Activated effector memory CD4-positive, alpha-beta T cell treated with Interleukin-2 at 50 U/mL for 16 hours (primary cell): ENCODE measurements around the gene DCUN1D2.
"Not testable (repeated sequence)": the region's sequence is repeated elsewhere in the genome, so short reads cannot be mapped to it uniquely, and the experiment has no call there.

Experiments used
- DNase-seq: peaks from one replicate; pipeline ENCODE4 v3.0.0-alpha.2; 2020

DCUN1D2 gene

DNA sequence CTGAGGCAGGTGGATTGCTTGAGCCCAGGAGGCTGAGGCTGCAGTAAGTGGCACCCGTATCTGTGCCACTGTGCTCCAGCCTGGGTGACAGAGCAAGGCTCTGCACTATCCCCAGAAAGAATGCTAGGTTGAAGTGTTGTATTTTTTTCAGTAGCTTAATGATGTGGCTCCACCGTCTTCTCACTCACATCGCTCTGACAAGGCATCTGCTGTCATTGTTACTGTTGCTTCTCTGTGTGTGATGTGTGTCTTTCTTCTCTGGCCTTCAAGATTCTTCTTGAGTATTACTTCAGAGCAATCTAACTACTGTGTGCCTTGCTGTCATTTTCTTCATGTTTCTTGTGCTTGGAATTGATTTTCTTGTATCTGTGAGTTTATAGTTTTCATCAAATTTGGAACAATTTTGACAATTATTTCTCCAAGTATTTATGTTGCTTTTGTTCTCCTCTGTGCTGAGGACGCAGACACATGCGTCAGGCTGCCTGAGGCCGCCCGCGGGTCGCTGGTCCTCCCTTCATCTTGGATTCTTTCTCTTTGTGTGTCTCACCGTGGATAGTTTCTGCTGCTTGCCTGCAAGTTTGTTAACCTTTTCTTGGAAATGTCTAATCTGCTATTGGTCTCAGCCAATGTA is 48.0 kb downstream of the DCUN1D2 start:
- DNase-seq: no peak

DNA sequence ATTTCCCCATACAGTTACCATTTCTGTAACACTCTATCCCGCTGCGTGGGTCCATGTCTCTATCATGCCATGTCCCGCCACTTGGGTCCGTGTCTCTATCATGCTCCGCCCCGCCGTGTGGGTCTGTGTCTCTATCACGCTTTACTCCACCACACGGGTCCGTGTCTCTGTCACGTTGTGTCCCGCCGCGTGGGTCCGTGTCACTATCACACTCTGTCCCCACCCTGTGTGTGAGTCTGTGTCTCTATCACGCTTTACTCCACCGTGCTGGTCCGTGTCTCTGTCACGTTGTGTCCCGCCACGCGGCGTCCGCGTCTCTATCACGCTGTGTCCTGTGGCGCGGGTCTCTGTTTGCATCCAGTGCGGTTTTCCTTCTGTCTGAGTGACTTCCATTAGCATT is 48.9 kb downstream of the DCUN1D2 start:
- DNase-seq: no peak

DNA sequence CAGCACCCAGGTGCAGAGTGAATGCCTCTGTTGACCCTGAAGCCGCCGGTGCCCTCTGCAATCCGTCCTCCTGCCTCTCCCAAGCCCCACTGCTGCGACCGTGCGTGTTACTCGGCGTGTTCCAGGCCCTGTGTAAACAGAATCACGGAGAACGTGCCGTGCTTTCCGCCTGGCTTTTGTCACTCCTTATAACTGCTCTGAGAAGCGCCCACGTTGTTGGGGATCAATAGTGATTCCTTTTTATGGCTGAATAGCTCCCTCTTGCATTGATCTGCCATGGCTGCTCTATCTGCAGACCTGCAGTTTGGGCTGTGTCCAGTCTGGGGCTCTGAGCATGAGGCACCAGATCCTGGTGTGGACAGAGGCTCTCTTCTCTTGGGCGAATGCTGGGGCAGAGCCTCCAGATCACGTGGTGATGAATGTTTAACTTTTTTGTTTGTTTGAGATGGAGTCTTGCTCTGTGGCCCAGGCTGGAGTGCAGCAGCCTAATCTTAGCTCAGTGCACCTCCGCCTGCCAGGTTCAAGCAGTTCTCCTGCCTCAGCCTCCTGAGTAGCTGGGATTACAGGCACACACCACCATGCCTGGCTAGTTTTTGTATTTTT is 53.0 kb downstream of the DCUN1D2 start:
- no peak for DNase-seq

- not testable (repeated sequence) for DNase-seq
Observed at GRCh38 chr13:113436866-113437265, 53.6 kb downstream of the DCUN1D2 start.

GRCh38 chr13:113435907-113436306 is 54.6 kb downstream of the DCUN1D2 start:
- not testable (repeated sequence) for DNase-seq

- no peak for DNase-seq
Observed at GRCh38 chr13:113433391-113433916, 57.1 kb downstream of the DCUN1D2 start.

DNA sequence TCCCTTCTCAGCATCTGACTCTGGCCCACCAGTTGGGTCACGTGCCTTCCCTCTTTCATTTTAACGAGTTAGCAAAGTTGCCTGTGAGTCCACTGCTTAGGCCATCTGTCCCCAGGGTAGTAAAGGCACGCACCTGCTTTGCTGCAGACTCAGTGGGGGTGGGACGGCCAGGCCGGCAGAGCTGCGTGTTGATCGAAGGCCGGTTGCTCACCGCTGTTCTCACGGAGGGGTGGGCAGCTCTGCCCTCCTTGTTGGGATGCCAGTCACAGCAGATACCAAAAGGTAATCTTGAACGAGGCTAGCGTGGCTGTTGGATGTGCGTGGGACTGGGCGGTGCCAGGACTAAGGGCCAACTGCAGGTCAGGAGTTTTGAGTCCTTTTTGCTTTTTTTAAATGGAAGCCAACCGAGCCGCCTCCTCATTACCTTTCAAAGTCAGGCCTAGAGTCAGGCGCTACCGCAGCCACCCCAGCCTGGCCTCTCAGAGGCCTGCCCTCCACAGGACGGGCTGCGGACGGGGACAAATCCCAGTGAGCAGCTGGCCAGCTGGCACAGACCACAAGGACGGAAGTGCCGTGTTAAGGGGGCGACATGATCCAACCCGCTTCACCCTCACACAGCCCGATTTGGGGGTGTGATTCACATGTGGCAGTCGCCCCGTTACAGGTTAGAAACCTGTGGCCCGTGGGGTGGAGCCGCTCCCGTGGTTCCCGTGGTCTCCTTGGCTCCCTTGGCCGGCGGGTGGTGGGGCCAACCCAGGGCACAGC is 57.8 kb downstream of the DCUN1D2 start:
- DNase-seq: no peak

DNA sequence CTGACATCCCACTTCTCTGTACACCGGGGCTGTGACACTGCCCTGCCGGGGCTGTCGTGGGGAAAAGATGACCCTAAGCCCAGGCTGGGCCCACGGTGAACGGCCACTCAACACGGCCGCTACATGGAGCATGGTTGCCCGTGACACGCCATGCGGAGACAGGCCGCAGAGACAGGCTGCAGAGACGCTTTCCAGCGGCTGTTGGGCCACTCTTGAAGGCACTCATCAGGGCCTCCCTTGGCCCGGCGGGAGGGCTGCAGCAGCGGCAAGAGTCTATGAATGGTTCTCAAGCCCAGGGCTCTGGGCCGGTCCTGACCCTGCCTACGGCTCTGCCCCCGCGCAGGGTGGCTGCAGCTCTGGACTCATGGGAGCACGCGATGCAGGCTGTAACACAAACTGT is 59.3 kb downstream of the DCUN1D2 start:
- no peak for DNase-seq

GRCh38 chr13:113430378-113431110 is 60.0 kb downstream of the DCUN1D2 start:
- no peak for DNase-seq

- DNase-seq: no peak
Observed at GRCh38 chr13:113429608-113429985, 60.9 kb downstream of the DCUN1D2 start.

GRCh38 chr13:113428871-113429607 is 61.5 kb downstream of the DCUN1D2 start:
- DNase-seq: no peak

- no peak for DNase-seq
Observed at GRCh38 chr13:113428469-113428865, 62.0 kb downstream of the DCUN1D2 start.

DNA sequence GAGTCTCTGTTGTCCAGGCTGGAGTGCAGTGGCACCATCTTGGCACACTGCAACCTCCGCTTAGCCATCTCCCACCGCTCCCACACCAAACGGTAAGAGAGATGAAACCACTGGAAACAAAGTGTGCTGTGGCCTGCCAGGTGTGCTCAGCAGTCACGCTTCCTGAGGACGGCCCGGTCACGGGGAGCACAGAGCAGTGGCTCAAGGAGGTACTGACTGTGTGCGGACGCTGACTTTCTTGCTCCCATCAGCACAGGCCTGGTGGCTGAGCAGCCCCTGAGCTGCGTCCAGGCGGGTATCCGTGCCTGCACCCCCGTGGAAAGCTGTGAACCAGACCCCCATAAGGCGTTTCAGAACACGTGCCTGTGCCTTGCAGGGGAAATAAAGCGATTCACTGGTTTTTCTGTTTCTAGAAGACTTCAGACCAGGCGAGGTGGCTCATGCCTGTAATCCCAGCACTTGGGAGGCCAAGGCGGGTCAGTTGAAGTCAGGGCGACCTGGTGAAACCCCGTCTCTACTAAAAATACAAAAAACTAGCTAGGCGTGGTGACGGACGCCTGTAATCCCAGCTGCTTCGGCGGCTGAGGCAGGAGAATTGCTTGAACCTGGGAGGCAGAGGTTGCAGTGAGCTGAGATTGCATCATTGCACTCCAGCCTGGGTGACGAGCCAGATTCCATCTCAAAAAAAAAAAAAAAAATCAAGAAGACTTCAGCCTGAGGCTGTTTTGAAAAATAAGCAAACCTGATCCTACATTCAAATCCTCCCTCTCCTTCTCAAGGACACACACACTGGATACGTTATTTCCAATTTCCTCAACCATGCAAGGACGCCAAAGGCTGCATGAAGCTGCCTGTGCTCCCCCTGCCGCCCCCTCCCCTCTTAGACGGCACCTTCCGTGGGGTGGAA is 62.7 kb downstream of the DCUN1D2 start:
- no peak for DNase-seq

GRCh38 chr13:113426591-113426986 is 63.9 kb downstream of the DCUN1D2 start:
- no peak for DNase-seq

- DNase-seq: no peak
Observed at GRCh38 chr13:113425941-113426590, 64.4 kb downstream of the DCUN1D2 start.

- no peak for DNase-seq
Observed at GRCh38 chr13:113423520-113424163, 66.9 kb downstream of the DCUN1D2 start.

GRCh38 chr13:113422807-113423519 is 67.5 kb downstream of the DCUN1D2 start:
- DNase-seq: no peak

GRCh38 chr13:113421673-113422270 is 68.7 kb downstream of the DCUN1D2 start:
- no peak for DNase-seq
